ENCODE data around the gene COX6A1. TPM values are rescaled to one million over a fixed set of nuclear protein-coding genes. Genes with fewer than 3 reads are reported as not detected.
"Not testable (repeated sequence)": the region's sequence is repeated elsewhere in the genome, so short reads cannot be mapped to it uniquely, and the experiment has no call there.

COX6A1 gene
- polyA plus RNA-seq, 1 donor, result 96.9 TPM

DNA sequence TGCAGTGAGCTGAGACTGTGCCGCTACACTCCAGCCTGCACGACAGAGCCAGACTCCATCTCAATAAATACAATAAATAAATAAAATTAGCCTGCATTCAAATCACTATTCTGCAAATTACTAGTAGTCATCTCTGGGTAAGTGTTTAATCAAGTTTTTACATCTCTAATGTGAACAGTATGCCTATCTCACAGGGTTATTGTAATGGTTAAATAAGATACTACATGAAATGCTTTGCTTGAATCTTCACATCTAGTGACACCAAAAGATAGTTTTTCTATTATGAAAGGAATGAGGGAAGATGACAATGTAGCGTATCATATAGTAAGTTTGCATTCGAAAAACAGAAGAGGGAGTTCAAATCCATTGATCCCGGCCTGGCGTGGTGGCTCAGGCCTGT, 29.5 kb downstream of the COX6A1 start:
- DNase-seq (ENCODE audit: low read depth), result no peak

DNA sequence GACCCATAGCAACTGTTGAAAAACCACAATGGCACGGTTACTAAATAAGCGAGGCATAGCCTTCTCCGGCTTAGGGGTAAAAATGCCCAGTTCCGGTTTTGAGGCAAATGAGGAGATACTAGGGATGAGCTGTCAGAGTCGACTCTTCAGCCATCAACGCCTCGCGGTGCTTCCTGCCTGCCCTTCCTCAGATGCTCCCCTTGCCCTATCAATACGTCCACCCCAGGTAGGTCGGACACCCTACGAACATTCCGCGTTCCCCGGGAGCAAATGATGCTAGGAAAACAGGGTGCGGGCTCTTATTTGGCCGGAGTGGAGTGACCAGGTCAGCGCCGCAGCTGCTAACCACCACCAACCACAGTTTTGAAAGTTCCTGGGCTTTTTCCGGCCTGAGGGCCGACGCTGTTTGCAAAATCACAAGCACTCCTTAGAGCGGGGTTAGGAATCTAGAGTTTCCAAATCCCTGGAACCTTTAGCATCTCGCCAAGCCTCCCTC, 30.5 kb downstream of the COX6A1 start:
- DNase-seq (ENCODE audit: low read depth), result no peak

DNA sequence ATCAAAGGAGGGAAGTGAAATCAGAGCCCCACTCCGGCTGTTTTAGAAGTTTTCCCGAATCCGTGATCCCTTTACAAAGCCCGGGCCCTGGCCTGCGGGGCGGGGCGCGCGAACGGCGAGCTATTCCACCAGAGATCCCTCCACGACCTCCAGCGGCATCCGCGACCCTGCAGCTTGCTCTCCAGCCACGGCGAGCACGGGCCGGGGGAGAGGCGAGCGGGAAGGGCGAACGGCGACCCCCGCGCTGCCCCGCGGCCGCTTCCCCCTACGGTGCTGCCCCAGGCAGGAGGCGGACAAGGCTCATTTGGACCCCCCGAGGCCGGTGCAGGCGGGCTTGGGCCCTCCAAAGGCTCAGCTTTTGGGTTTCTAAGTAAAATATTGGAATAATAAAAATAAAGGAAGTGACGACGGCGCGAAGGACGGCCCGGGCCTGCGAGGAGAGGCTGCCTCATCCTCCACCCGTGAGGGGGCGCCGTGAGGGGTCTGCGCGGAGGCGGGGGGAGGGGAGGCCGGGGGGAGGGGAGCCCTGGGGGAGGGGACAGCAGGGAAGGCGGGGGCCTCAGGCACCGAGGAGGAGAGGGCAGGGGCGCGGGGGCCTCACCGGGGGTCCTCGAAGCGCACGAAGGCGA, 31.0 kb downstream of the COX6A1 start:
- DNase-seq (ENCODE audit: low read depth), result no peak

DNA sequence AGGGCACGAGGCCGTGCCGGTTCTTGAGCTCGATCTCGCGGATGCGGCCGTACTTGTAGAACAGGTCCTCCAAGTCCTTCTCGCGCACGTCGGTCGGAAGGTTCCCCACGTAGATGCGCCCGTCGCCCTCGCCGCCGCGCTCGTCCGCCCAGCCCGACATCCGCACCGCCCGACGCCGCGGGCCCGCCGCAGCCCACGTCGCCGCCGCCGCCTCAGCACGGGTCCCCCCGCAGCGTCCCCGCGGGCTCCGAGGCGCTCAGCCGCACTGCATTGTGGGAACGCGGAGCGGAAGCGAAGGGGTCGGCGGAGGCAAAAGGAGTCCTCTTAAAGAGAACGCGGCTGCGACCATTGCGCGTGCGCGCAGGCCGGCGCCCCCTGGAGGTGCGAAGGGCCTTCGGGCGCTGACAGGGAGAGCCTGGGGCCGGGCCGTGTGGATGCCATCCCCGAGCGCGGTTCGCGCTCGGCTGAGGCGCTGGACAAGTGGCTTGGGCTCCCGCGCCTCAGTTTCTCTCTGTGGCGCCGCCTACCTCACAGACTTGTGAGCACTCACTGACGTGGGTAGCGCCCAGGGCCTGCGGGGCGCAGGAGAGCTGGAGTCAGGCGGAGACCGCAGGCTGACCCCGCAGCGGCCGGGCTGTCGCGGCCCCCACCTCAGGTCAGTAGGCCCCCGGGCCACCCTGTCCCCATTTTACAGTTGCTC, 31.7 kb downstream of the COX6A1 start, which contains the start of gene SRSF9:
TSS of gene SRSF9 (minus strand) at position 299 of the 700 bp plus-strand sequence. CDS start at position 160, 139 bp downstream.
- peak; percentile 94 for DNase-seq (ENCODE audit: low read depth)

DNA sequence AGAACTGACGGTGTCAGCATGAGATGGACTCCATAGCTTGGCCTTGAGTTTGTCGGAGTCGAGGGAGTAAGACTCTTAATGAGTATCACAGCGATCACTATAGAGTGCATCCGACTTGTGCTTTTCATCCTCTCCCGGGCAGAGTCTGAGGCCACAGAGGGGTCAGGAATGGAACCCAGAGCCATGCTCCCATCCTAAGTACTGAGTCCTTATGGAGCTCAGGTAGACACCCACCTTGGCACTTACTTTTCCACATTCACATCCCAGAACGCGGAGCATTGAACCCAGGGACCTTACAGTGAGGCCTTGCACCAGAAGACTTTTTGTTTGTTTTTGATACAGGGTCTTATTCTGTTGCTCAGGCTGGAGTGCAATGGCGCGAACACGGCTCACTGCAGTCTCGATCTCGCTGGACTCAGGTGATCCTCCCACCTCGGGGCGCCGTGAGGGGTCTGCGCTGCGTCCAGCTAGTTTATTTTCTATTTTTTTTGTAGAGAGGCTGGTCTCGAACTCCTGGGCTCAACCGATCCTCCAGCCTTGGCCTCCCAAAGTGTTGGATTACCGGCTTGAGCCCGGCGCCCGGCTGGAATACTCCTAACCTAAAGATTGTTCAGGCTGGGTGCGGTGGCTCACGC, 32.4 kb downstream of the COX6A1 start:
- DNase-seq (ENCODE audit: low read depth), result no peak

DNA sequence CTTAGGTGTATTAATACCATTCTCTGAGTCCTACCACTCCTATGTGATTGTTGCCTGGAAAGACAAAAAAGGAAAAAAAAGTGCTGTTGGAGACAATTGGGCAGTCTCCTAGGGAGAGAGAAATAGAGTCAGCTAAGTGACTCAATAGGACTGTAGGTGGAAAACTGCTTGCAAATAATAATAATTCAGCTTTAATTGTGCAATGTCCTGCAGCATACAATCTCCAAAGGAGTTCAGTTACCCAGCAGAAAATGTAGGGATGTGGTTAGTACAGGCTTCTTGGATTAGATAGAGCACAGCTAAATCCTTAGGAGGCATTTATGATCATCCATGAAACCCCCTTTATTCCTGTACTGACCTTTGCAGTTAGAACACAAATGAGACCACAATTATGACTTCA, 34.6 kb downstream of the COX6A1 start:
- no peak for DNase-seq (ENCODE audit: low read depth)

DNA sequence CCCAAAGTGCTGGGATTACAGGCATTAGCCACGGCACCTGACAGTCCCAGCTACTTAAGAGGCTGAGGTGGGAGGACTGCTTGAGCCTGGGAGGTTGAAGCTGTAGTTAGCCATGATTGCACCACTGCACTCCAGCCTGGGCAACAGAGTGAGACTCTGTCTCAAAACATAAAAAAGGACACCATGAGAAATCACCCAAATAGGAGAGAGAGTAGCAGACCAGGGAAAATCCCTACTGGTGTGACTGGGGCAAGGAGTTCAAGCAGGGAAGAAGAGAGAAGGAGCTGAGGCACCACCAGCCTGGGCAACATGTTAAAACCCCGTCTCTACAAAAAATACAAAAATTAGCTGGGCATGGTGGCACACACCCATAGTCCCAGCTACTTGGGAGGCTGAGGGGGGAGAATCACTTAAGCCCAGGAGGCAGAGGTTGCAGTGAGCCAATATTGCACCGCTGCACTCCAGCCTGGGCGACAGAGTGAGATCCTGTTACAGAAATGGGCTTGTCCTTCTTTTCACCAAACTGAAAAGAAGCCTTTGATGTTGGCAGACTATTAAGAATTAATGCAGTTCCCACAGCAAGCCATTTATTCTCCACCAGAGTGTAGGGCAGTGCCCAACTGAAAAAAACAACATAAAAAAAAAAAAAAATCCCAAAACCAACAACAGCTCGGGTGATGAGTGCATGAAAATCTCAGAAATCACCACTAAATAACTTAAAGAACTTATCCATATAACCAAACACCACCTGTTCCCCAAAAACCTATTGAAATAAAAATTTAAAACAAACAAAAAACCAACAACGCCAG, 36.1 kb downstream of the COX6A1 start:
- no peak for DNase-seq (ENCODE audit: low read depth)

DNA sequence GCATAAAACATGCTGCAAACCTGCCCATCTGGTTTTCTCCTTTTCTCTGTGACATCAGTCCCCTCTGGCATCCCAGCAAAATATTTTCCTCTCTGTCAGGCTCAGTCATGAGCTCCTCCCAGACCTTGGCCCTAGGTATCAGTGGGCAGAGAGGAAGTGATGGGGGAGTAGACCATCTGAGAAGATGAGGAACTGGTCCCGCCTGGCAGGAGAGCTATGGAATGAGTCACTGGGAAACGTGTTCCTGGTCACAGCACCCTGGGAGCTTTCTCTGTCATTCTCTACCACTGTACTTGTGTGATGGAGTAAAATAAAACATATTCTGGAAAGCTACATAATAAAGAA, 36.7 kb downstream of the COX6A1 start:
- no peak for DNase-seq (ENCODE audit: low read depth)

DNA sequence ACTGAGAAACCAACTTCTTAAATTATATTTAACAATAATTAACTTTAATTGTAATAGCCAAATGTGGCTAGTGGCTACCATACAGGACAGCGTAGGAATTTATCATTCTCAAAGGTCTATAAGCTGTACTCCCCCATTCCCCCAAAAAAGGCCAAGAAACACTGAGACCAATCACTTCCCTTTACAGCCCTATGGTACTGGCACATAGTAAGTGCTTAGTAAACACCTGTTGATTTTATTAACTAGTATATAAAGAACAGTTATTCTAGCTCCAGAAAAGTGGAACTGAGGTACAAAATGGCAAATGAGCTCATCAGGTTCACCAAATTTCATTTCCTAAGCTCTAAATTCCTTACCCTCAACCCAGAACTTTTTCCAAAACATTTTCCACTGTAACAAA, 37.7 kb downstream of the COX6A1 start:
- no peak for DNase-seq (ENCODE audit: low read depth)

DNA sequence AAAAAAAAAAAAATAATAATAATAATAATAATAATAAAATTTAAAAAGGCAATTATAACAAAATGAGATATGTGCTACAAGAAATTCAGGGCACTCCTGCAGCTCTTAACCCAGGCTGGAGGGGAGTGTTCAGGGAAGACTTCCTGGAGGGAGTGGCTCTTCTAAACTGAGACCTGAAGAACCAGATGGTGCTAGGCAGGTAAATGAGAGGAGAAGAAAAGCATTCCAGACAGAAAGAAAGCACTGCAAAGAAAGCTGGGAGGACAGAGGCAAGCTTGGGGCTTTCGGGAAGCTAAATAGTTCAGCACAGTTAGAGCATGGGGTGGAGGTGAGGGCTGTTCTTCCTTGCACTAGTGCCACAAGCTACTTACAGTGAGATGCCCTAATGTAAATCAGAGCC, 41.5 kb downstream of the COX6A1 start:
- DNase-seq (ENCODE audit: low read depth), result no peak

DNA sequence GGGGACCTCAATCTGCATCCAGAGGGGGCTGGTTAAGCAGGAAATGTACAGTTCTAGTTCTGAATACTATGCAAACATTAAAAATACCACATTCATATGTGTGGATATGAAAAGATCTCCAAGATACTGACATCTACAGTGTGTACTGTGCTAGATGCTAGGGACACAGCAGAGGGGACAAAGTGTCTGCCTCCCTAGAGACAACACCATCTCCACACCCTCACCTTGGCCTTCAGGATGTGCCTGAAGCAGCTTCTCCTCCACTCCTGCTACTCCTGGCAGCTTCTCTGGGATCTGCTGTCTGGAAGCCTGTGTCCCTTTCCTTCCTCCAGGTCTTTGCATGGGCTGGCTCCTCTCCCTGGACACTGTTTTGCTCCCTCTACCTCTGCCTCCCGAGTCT, 42.3 kb downstream of the COX6A1 start:
- no peak for DNase-seq (ENCODE audit: low read depth)

DNA sequence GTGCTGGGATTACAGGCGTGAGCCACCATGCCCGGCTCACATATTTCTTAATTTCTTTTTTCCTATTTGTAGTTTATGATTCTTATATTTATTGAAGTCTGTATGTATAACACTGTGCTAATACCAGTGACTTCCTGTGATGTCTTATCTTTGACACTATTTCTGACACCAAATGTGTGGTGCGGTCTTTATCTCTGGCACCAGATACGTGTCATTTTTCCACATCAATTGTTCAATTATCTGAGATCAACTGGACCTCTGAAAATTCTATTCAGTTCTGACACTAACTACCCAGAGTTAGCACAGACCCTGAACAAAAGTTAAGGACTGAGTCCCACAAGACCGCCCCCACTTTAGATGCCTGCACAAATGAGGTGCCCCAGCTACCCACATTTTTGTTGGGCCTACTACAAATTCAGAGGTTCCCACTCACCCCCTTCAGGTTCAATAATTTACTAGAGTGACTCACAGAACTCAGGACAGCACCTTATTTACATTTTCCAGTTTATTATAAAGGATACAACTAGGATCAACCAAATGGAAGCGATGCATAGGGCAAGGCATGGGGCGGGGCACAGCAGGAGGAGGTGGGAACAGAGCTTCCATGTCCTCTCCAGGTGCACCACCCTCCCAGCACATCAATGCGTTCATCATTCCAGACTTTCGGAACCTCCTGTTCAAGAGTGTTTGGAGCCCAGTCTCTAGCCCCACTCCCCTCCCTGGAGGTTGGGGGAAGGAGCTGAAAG, 43.3 kb downstream of the COX6A1 start:
- no peak for DNase-seq (ENCODE audit: low read depth)

DNA sequence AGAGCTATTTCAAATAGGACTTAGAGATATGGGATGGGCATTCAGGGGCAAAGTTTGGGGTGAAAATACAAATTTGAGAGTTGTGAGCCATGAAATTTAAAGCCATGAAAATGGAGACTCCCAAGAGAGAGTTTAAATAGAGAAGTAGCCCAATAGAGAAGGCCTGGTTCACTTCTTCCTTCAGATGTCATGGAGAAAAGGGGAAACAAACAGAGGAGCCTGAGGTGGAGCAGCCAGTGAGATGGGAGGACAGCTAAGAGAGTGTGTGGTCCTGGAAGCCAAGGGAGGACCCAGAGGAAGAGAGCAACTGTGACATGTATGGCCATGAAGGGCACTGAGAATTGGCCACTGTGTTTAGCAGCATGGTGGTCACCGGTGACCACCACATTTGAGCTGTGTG, 45.7 kb downstream of the COX6A1 start:
- DNase-seq (ENCODE audit: low read depth), result no peak

DNA sequence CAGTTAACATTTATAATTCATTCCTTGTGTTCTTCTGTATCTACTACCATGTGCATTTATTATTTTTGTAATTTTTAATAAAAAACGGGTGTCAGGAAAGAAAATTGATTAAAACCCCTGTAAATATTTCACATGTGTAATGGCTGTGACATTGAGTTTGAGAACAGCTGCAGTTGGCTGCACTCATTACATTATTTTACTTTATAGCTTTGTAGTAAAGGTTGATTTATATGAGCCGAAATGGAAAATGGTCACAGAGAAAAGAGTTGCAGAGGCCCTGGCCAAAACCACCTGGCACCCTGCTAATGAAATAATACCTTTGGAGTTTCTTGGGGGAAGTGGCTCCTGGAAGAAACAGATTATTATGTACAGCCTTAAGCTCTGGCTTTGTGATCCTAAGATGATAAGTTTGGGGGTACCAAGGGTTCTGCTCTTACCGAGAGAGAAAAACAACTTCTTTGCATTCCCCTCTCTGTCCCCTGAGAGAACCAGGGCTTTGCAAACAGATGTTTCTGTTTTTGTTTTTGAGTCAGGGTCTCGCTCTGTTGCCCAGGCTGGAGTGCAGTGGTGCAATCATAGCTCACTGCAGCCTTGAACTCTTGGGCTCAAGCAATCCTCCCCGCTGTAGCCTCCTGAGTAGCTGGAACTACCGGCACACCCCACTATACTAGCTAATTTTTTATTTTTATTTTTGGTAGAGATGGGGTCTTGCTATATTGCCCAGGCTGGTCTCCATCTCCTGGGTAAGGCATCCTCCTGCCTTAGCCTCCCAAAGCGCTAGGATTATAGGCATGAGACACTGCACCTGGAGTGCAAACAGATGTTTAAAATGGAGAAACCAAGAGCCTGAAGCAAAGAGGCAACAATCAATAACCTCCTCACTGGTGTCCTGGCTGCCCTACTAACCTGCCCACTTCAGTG, 48.3 kb downstream of the COX6A1 start:
- no peak for DNase-seq (ENCODE audit: low read depth)

DNA sequence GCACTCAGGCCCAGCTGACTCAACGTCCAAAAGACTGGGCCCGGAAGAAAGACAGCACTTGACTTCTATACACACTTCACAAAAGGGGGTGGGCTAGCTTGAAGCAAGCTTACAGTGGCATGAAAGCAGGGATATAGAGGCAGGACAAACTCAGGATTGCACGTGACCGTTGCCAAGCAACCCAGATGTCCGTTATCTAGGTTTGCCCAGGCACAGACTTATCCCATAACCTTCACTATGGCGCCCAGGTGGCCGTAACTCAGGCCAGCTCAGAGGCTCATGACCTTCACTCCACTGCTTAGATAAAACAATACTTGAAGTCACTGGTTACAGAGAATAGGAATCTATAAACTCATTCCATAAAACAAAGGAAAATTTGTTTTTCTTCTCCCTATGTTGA, 49.6 kb downstream of the COX6A1 start:
- not testable (repeated sequence) for DNase-seq (ENCODE audit: low read depth)

DNA sequence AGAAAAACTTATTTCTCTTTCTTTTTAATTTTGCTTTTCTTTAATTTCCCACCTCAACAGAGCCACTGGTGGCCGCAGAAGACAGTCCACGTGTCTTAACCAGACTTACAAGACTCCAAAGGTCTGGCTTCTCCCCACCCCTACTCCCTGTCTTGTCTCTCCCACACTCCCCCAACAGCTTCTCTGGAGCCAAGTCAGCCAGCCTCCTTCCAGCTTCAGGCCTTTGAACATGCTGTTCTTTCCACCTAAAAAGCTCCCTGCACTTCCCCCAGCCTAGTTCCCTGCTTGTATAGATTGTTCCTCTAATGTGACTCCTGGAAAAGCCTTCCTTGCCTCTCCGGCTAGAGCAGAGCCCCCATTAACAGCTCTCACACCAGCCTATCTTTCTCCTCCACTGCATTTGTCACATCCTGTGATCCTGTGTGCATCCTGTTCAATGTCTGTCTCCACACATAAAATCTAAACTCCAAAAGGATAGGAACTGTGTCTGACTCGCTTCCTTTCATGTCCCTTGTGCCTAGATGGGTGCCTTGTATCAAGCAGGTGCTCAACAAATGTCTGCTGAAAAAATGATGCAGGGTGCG, 50.2 kb downstream of the COX6A1 start:
- DNase-seq (ENCODE audit: low read depth), result no peak

DNA sequence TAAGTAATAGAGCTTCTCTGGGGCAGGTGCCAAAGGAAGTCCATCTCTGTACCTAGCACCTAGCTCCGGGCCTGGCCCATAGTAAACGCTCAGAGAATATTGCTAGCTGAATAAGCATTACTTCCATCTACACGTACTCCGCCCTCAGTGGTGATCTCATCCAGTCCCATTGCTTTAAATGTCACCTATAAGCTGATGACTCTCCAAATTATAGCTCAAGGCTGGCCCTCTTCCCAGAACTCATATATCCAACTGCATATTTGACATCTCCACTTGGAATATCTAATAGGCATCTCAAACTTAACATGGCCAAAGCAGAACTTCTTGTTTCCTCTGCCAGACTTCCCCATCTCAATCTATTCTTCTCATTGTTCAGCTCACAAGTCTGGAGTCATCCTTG, 51.1 kb downstream of the COX6A1 start:
- DNase-seq (ENCODE audit: low read depth), result no peak

DNA sequence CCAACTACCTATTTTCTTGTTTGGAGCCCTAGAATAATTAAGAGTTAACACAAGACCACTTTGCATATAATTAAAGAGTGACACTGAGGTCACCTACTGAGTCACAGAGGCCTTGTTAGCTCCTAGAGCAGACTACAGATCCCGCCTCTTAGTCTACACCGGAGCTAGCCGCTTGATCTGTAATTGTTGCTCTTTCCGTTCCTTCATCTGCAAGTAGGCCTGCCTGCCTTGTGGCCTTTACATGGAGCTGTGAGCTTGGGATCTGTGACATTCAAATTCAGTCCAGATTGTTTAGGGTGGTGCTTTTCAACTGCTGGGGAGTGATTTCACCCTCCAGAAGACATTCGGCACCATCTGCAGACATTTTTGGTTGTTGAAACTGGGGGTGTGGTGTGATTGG, 52.4 kb downstream of the COX6A1 start:
- DNase-seq (ENCODE audit: low read depth), result no peak
